K562 (cell line): ENCODE results near the gene SFXN5. TPM values are rescaled to one million over a fixed set of nuclear protein-coding genes. Genes with fewer than 3 reads are reported as not detected.

Source experiments
- ATAC-seq: fragments of 200-7000 bp; cut with Tn5 transposase; 3 replicates; pipeline ENCODE4 v1.9.1; 2020; ENCODE audit warnings: moderate library complexity
- BruUV-seq: library from RNA; stranded (reverse); fragments of 400-500 nt; replicated peaks from 2 replicates; lab custom pipeline; 2021; lab: Mats Ljungman, UMichigan
- CTCF ChIA-PET: fragments of 300-600 bp; formaldehyde crosslinking; extraction: SDS; loops from one replicate; lab custom pipeline; 2021; ENCODE audit warnings: low intra/inter-chr PET ratio; lab: Yijun Ruan, JAX
- POLR2A ChIA-PET: fragments of 300-600, 350-650 bp; sonication (Branson Sonifier 250); formaldehyde crosslinking; extraction: SDS; loops from one replicate; lab custom pipeline; 2021; ENCODE audit warnings: antibody characterized with exemption, inconsistent platforms; lab: Yijun Ruan, JAX
- DNase-seq, 4 experiments: peaks; one replicate each; pipeline versions ENCODE4 v3.0.0 to v3.0.0-alpha.2; 2011 to 2018; ENCODE audit warnings: low spot score in 3 of 4, mixed read lengths in 3 of 4; ENCODE audit errors: extremely low read depth in 1 of 4
- FAIRE-seq: peaks from 2 replicates; lab custom pipeline; 2011; peaks lifted over from hg19 to GRCh38; lab: Jason Lieb, UNC
- H2AFZ ChIP-seq: 2 replicates; pipeline ENCODE4 v1.6.0; 2011; ENCODE audit warnings: low read depth, low read length, control low read depth, inconsistent platforms
- H3K27ac ChIP-seq: fragments of 200-600 bp; 3 replicates; pipeline ENCODE4 v1.8.0; 2011; ENCODE audit warnings: low read depth, mild to moderate bottlenecking, control low read depth, inconsistent platforms, low read length, moderate library complexity, mixed read lengths; ENCODE audit errors: extremely low read depth
- H3K27me3 ChIP-seq, 2 experiments: fragments of 300-600 bp in 1 of 2; 2 replicates in 1 of 2; 3 replicates in 1 of 2; pipeline versions ENCODE4 v1.6.0 to v1.8.0; 2011; ENCODE audit warnings: inconsistent platforms in 2 of 2, low read length in 2 of 2, mild to moderate bottlenecking in 1 of 2, mixed read lengths in 1 of 2, moderate library complexity in 1 of 2; ENCODE audit not compliant: control insufficient read depth in 2 of 2, insufficient read depth in 2 of 2
- H3K36me3 ChIP-seq: fragments of 300-600 bp; 3 replicates; pipeline ENCODE4 v1.8.0; 2011; ENCODE audit warnings: mild to moderate bottlenecking, low read length, inconsistent platforms; ENCODE audit not compliant: control insufficient read depth, insufficient read depth
- H3K4me1 ChIP-seq, 2 experiments: fragments of 200-600 bp in 1 of 2; replicated peaks in 1 of 2; 2 replicates in 1 of 2; 3 replicates in 1 of 2; pipeline versions ENCODE4 v1.5.1 to v1.8.0; 2011; ENCODE audit warnings: inconsistent platforms in 2 of 2, low read length in 2 of 2, mild to moderate bottlenecking in 1 of 2, mixed read lengths in 1 of 2, moderate library complexity in 1 of 2; ENCODE audit not compliant: control insufficient read depth in 2 of 2, insufficient read depth in 2 of 2
- H3K4me2 ChIP-seq: 2 replicates; pipeline ENCODE4 v1.6.1; 2011; ENCODE audit warnings: low read length, control low read depth, inconsistent platforms, mixed read lengths; ENCODE audit not compliant: insufficient read depth
- H3K4me3 ChIP-seq: fragments of 200-600 bp; sonication (generic), shearing (Covaris generic); 2 replicates; pipeline ENCODE4 v1.5.1; 2016; ENCODE audit warnings: control low read depth, inconsistent platforms
- H3K79me2 ChIP-seq: fragments of 200-600 bp; 3 replicates; pipeline ENCODE4 v1.8.0; 2011; ENCODE audit warnings: low read length, inconsistent platforms; ENCODE audit not compliant: control insufficient read depth, insufficient read depth
- H3K9ac ChIP-seq, 2 experiments: 2 replicates each; pipeline versions ENCODE4 v1.6.0 to v1.6.1; 2011; ENCODE audit warnings: low read depth in 2 of 2, low read length in 2 of 2, control low read depth in 1 of 2, inconsistent platforms in 1 of 2, mild to moderate bottlenecking in 1 of 2, mixed read lengths in 1 of 2; ENCODE audit not compliant: insufficient read depth in 1 of 2
- H3K9me1 ChIP-seq: one replicate; pipeline ENCODE4 v1.6.0; 2011; ENCODE audit warnings: inconsistent platforms, mild to moderate bottlenecking, low read length, moderate library complexity; ENCODE audit not compliant: control insufficient read depth, insufficient read depth
- H3K9me3 ChIP-seq: replicated peaks from 2 replicates; pipeline ENCODE4 v1.5.1; 2011; ENCODE audit warnings: low read depth, low read length, inconsistent platforms; ENCODE audit not compliant: control insufficient read depth, insufficient read depth
- H4K20me1 ChIP-seq: replicated peaks from 2 replicates; pipeline ENCODE4 v1.6.1; 2011; ENCODE audit warnings: low read length, inconsistent platforms, mixed read lengths; ENCODE audit not compliant: control insufficient read depth, insufficient read depth
- ETV5 ChIP-seq: sonication (generic); formaldehyde crosslinking; IDR thresholded peaks from 2 replicates; pipeline ENCODE4 v1.4.0; 2020; ENCODE audit warnings: low read depth, mild to moderate bottlenecking, missing genetic modification reagents
- FOXK2 ChIP-seq, 2 experiments: fragments of 450-650 bp; IDR thresholded peaks in 1 of 2; conservative IDR thresholded peaks in 1 of 2; 2 replicates each; pipeline ENCODE4 v1.6.1; 2016; ENCODE audit warnings: low read depth in 2 of 2, mild to moderate bottlenecking in 1 of 2
- FUS ChIP-seq: fragments of 200-400 bp; formaldehyde crosslinking; optimal IDR thresholded peaks from 2 replicates; pipeline ENCODE3; 2017; ENCODE audit warnings: low read depth, low read length
- KAT7 ChIP-seq: sonication (generic); formaldehyde crosslinking; IDR thresholded peaks from 2 replicates; pipeline ENCODE4 v1.8.0; 2022; ENCODE audit warnings: missing genetic modification reagents, mild to moderate bottlenecking, borderline replicate concordance
- KAT8 ChIP-seq: fragments of 450-650 bp; IDR thresholded peaks from 2 replicates; pipeline ENCODE4 v1.6.1; 2016; ENCODE audit warnings: low read depth, mild to moderate bottlenecking
- KDM2B ChIP-seq: fragments of 250-450 bp; sonication (Bioruptor Pico); IDR thresholded peaks from 2 replicates; pipeline ENCODE4 v1.8.0; 2021; ENCODE audit warnings: mild to moderate bottlenecking, moderate library complexity
- NR2C1 ChIP-seq, 2 experiments: fragments of 450-650 bp; IDR thresholded peaks; 2 replicates each; pipeline ENCODE4 v1.6.1; 2017; ENCODE audit warnings: mild to moderate bottlenecking in 2 of 2, antibody characterized with exemption in 1 of 2, inconsistent platforms in 1 of 2, missing compliant biosample characterization in 1 of 2, missing genetic modification characterization in 1 of 2
- RBM15 ChIP-seq: fragments of 200-400 bp; formaldehyde crosslinking; IDR thresholded peaks from 2 replicates; pipeline ENCODE4 v1.6.1; 2018; ENCODE audit warnings: mild to moderate bottlenecking, low read length, moderate library complexity; ENCODE audit not compliant: insufficient read depth
- SRSF3 ChIP-seq: fragments of 200-400 bp; formaldehyde crosslinking; IDR thresholded peaks from 2 replicates; pipeline ENCODE4 v1.6.1; 2016; ENCODE audit warnings: mild to moderate bottlenecking, low read length, moderate library complexity; ENCODE audit not compliant: insufficient read depth
- SRSF7 ChIP-seq: fragments of 200-400 bp; formaldehyde crosslinking; optimal IDR thresholded peaks from 2 replicates; pipeline ENCODE3; 2017; ENCODE audit warnings: mild to moderate bottlenecking, low read depth, low read length
- ZC3H8 ChIP-seq: fragments of 450-650 bp; IDR thresholded peaks from 2 replicates; pipeline ENCODE4 v1.6.1; 2017
- ZNF175 ChIP-seq: fragments of 200-800 bp; sonication (Bioruptor generic); IDR thresholded peaks from 2 replicates; pipeline ENCODE4 v1.6.1; 2016; ENCODE audit warnings: low read depth, mild to moderate bottlenecking, missing genetic modification characterization, missing compliant biosample characterization
- WGBS: fragments of 100-300 bp; shearing (Covaris generic); methylation state at CpG from one replicate; pipeline ENCODE4 v1.1.6; 2016; ENCODE audit warnings: low coverage, mixed read lengths; ENCODE audit not compliant: insufficient coverage; ENCODE audit errors: missing lambda C conversion rate; 5-methylcytosine and 5-hydroxymethylcytosine counted together
- in situ Hi-C: fragments of 300-500 bp; cut with MboI; formaldehyde crosslinking; loops from 4 replicates; pipeline ENCODE4 v1.15.0; 2018; ENCODE audit warnings: inconsistent platforms, mixed read lengths
- intact Hi-C: fragments of 100-400 bp; cut with micrococcal nuclease; formaldehyde crosslinking; loops from 2 replicates; pipeline ENCODE4 v1.14.2; 2022
- polyA plus RNA-seq, 8 experiments: library from polyadenylated mRNA; depleted of rRNA in 4 of 8; stranded (reverse) in 5 of 8; unstranded in 3 of 8; fragments of >200 nt; fragmentation: Nextera tagmentation in 2 of 8; fragmentation: Illumina TruSeq in 1 of 8; extraction: Ambion mirVana in 2 of 8; extraction: Trizol in 1 of 8; gene quantifications; 2 replicates each; pipeline versions ENCODE4 v1.2.1 to v1.2.3, GENCODE V29; 2011 to 2014; ENCODE audit warnings: inconsistent platforms in 1 of 8, missing spikeins in 1 of 8
- total RNA-seq, 7 experiments: library from RNA; depleted of rRNA in 6 of 7; stranded (reverse); fragments of >200 nt in 6 of 7; fragmentation: Illumina TruSeq in 2 of 7; extraction: Trizol in 2 of 7; gene quantifications; 2 replicates each; pipeline versions ENCODE4 v1.2.1 to v1.2.3, GENCODE V29; 2011 to 2021; ENCODE audit warnings: low replicate concordance in 1 of 7
- TF ChIP-seq, protein P1 (sequence below): fragments of 250-450 bp; sonication (Bioruptor Pico); IDR thresholded peaks from 2 replicates; pipeline ENCODE4 v1.5.0; 2022; ENCODE audit warnings: mild to moderate bottlenecking
- TF ChIP-seq, protein P2 (sequence below): fragments of 250-450 bp; sonication (Bioruptor Pico); IDR thresholded peaks from 2 replicates; pipeline ENCODE4 v1.8.0; 2021; ENCODE audit warnings: moderate library complexity, mild to moderate bottlenecking, inconsistent platforms
- TF ChIP-seq, protein P3 (sequence below): IDR thresholded peaks from 2 replicates; pipeline ENCODE4 v1.6.1; 2011; ENCODE audit warnings: borderline replicate concordance, low read depth, mild to moderate bottlenecking, moderate library complexity, low read length; ENCODE audit not compliant: insufficient read depth, poor library complexity, severe bottlenecking
- TF ChIP-seq, protein P4 (sequence below): sonication (generic); formaldehyde crosslinking; IDR thresholded peaks from 2 replicates; pipeline ENCODE4 v1.8.0; 2022; ENCODE audit warnings: mild to moderate bottlenecking, missing genetic modification reagents

Gene SFXN5
- total and polyA plus RNA-seq, 9 of the 15 experiments (the other 6 are each of a cell fraction or from before 2014, with no cell fraction given): 8.3 to 22.6 (median 16.0) TPM

DNA sequence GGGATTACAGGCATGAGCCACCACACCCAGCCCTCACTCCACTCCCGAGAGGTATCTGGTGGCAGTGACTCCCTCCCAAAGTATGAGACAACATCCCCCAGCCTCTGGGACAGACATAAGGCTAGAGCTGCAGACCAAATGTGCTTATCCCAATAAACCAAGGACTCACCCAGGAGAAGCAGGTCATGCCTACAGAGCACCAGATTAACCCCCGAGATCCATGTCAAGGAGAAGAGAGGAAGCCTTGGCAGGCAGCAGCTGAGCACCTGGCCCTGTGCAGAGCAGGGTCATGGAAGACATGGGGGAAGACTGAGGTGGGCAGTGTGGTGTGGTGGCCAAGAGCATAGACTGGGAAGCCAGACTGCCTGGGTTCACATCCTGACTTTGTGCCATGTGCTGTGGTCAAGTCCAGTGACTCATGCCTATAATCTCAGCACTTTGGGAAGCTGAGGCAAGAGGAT, 34.0 kb upstream of the SFXN5 start (continued):
- TF ChIP-seq, protein P1, sequence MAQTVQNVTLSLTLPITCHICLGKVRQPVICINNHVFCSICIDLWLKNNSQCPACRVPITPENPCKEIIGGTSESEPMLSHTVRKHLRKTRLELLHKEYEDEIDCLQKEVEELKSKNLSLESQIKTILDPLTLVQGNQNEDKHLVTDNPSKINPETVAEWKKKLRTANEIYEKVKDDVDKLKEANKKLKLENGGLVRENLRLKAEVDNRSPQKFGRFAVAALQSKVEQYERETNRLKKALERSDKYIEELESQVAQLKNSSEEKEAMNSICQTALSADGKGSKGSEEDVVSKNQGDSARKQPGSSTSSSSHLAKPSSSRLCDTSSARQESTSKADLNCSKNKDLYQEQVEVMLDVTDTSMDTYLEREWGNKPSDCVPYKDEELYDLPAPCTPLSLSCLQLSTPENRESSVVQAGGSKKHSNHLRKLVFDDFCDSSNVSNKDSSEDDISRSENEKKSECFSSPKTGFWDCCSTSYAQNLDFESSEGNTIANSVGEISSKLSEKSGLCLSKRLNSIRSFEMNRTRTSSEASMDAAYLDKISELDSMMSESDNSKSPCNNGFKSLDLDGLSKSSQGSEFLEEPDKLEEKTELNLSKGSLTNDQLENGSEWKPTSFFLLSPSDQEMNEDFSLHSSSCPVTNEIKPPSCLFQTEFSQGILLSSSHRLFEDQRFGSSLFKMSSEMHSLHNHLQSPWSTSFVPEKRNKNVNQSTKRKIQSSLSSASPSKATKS: no peak
- TF ChIP-seq ETV5 (CRISPR knock-in tag) (no peak), KAT8 (no peak)
- TF ChIP-seq, all 486 proteins: peak for 0

DNA sequence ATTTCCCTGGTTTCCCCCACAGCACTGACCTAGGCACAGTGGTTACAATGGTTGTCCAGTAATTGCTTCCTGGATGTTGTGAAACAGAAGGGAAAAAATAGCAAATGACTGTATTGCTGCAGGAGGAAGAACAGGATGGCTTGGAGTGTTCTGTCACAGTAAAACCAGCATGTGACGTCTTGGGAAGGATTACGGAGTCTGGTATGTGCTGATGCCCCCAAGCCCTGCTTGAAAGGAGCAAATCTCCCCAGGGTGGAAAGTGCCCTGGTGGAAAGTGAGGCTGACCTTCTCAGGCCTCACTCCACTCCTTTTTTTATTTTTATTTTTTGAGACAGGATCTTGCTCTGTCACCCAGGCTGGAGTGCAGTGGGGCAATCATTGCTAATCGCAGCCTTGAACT, 33.4 kb upstream of the SFXN5 start:
- DNase-seq (no peak), ATAC-seq (no peak), FAIRE-seq (no peak)
- WGBS: 75% methylated on average over 3 of the region's 3 CpGs
- Histone ChIP-seq H3K9me3 (no peaks in the 10 kb centered on the region), H3K79me2 (peaks cover 6% of the 10 kb centered on the region; the same call in 1 of the 3 replicates), H2AFZ (no peak overlapping the region), H3K36me3 (no peaks in the 10 kb centered on the region), H4K20me1 (peaks cover 13% of the 10 kb centered on the region), H3K9ac (no peak overlapping the region), H3K27ac (no peak overlapping the region), H3K4me3 (no peak overlapping the region), H3K4me1 (peaks cover 0 to 7% of the 10 kb centered on the region in 2 experiments; a peak in 3 of 5 replicates), H3K4me2 (no peak overlapping the region), H3K9me1 (no peaks in the 10 kb centered on the region), H3K27me3 (no peaks in the 10 kb centered on the region)
- POLR2A ChIA-PET: interaction anchor here (1.1 kb wide), 1 partner anchor 11 kb away, joined by 3 read pairs; no protein-coding TSS in a partner anchor
- intact Hi-C loops (no loop called here), in situ Hi-C loops (no loop called here)
- CTCF ChIA-PET: no interaction called here
- no TSS peak for BruUV-seq
- TF ChIP-seq KAT7 (CRISPR knock-in tag): no peak
- TF ChIP-seq, protein P2, sequence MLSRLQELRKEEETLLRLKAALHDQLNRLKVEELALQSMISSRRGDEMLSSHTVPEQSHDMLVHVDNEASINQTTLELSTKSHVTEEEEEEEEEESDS (CRISPR knock-in tag): no peak
- no peak for TF ChIP-seq FUS
- no peak for TF ChIP-seq KDM2B
- no peak for TF ChIP-seq ZNF175
- TF ChIP-seq SRSF3: no peak
- no peak for TF ChIP-seq RBM15
- TF ChIP-seq FOXK2 (conservative IDR thresholded peaks at IDR 0.05 in 1 of 2, IDR thresholded peaks at IDR 0.05 in 1 of 2; ENCODE audit: low read depth in 2 of 2): no peak
- no peak for TF ChIP-seq ZC3H8
- no peak for TF ChIP-seq SRSF7
- TF ChIP-seq NR2C1 (IDR thresholded peaks at IDR 0.05): no peak
- no peak for TF ChIP-seq NR2C1 (tag; IDR thresholded peaks at IDR 0.05)
- TF ChIP-seq, protein P3, sequence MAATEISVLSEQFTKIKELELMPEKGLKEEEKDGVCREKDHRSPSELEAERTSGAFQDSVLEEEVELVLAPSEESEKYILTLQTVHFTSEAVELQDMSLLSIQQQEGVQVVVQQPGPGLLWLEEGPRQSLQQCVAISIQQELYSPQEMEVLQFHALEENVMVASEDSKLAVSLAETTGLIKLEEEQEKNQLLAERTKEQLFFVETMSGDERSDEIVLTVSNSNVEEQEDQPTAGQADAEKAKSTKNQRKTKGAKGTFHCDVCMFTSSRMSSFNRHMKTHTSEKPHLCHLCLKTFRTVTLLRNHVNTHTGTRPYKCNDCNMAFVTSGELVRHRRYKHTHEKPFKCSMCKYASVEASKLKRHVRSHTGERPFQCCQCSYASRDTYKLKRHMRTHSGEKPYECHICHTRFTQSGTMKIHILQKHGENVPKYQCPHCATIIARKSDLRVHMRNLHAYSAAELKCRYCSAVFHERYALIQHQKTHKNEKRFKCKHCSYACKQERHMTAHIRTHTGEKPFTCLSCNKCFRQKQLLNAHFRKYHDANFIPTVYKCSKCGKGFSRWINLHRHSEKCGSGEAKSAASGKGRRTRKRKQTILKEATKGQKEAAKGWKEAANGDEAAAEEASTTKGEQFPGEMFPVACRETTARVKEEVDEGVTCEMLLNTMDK: no peak
- TF ChIP-seq, protein P4, sequence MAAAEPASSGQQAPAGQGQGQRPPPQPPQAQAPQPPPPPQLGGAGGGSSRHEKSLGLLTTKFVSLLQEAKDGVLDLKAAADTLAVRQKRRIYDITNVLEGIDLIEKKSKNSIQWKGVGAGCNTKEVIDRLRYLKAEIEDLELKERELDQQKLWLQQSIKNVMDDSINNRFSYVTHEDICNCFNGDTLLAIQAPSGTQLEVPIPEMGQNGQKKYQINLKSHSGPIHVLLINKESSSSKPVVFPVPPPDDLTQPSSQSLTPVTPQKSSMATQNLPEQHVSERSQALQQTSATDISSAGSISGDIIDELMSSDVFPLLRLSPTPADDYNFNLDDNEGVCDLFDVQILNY (CRISPR knock-in tag): no peak
